Measurements from ENCODE around the gene LRRC8B. TPM values are rescaled to one million over a fixed set of nuclear protein-coding genes. Genes with fewer than 3 reads are reported as not detected.

Gene LRRC8B
- polyA plus RNA-seq, 1 donor (not counting 4 experiments of a cell fraction or from before 2014, with no cell fraction given) = 1.5 TPM

DNA sequence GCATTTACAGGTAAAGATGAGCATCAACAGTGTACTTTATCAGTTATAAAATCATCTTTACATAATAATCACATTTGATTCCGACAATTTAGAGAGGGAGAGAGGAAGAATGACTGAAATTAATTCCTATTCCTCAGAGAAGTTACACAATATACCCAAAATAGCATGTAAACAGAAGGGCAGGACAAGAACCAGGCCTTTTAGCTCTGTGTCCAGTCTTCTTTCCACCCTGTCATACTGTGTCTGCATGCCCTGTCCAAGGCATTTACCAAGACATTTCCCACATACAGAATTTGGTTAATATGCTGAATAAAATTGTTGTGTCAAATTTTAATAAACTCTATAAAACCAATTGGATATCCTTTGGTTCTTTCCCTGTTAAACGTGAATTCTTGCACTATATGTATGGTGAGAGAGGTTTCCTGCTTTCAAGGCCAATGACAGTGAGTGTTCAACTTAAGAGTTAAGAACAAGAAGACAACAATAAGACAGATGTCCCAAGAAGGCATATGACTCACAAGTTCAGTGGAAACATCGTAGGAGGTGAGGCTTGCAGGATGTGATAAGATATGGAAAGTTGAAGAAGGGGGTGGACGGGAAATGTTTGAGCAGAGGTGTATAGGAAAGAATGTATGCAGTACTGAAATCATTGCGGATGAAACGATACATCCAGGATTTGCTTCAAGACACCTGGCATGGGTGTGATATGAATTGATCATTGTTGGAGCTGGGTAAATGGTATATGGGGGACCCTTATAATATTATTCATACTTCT is 20.8 kb downstream of the LRRC8B start:
- no peaks in the 10 kb centered on the region for H3K9me3 ChIP-seq (ENCODE audit: control insufficient read depth, low read depth, low read length)
- H3K79me2 ChIP-seq (ENCODE audit: control insufficient read depth, insufficient read depth, low read length) = no peaks in the 10 kb centered on the region
- no peak overlapping the region for H3K4me3 ChIP-seq (ENCODE audit: control insufficient read depth in 2 of 3, extremely low read depth in 1 of 3, insufficient read depth in 2 of 3, low read depth in 1 of 3, low read length in 3 of 3)
- no peaks in the 10 kb centered on the region for H4K20me1 ChIP-seq (ENCODE audit: control insufficient read depth, extremely low read depth, insufficient read depth, low read length)
- H3K27ac ChIP-seq (ENCODE audit: control insufficient read depth, insufficient read depth, low read length) = no peak overlapping the region
- no peak overlapping the region for H3K4me2 ChIP-seq (ENCODE audit: control insufficient read depth, extremely low read depth, insufficient read depth, low read depth, low read length)
- H3K27me3 ChIP-seq (ENCODE audit: control insufficient read depth, extremely low read depth, insufficient read depth, low read length) = no peaks in the 10 kb centered on the region
- no peak for DNase-seq (ENCODE audit: low read depth, low spot score)
- H3K4me1 ChIP-seq (ENCODE audit: control insufficient read depth, extremely low read depth, insufficient read depth, low read length) = peaks cover 35% of the 10 kb centered on the region
- no peak overlapping the region for H2AFZ ChIP-seq (ENCODE audit: control insufficient read depth, low read length)
- H3K36me3 ChIP-seq (ENCODE audit: control insufficient read depth in 2 of 2, extremely low read depth in 1 of 2, insufficient read depth in 2 of 2, low read length in 2 of 2) = no peaks in the 10 kb centered on the region
- dilution Hi-C loops (cut with MboI; ENCODE audit: extremely low pct_ligation_motif_present, low sequenced_read_pairs) = no loop called here
- no peak overlapping the region for H3K9ac ChIP-seq (ENCODE audit: control insufficient read depth, extremely low read depth, insufficient read depth, low read length)
- FAIRE-seq = peak; percentile 17
- TF ChIP-seq, protein P1, sequence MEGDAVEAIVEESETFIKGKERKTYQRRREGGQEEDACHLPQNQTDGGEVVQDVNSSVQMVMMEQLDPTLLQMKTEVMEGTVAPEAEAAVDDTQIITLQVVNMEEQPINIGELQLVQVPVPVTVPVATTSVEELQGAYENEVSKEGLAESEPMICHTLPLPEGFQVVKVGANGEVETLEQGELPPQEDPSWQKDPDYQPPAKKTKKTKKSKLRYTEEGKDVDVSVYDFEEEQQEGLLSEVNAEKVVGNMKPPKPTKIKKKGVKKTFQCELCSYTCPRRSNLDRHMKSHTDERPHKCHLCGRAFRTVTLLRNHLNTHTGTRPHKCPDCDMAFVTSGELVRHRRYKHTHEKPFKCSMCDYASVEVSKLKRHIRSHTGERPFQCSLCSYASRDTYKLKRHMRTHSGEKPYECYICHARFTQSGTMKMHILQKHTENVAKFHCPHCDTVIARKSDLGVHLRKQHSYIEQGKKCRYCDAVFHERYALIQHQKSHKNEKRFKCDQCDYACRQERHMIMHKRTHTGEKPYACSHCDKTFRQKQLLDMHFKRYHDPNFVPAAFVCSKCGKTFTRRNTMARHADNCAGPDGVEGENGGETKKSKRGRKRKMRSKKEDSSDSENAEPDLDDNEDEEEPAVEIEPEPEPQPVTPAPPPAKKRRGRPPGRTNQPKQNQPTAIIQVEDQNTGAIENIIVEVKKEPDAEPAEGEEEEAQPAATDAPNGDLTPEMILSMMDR (optimal IDR thresholded peaks at IDR 0.05 in 1 of 3, IDR thresholded peaks at IDR 0.05 in 1 of 3, conservative IDR thresholded peaks at IDR 0.05 in 1 of 3; ENCODE audit: extremely low read depth in 1 of 3, insufficient read depth in 2 of 3, low read length in 3 of 3) = no peak
- TF ChIP-seq EZH2 (IDR thresholded peaks at IDR 0.05; ENCODE audit: low read length) = no peak
- no peaks in the 10 kb centered on the region for H3K9me1 ChIP-seq (ENCODE audit: control insufficient read depth, extremely low read depth, insufficient read depth, low read length)

DNA sequence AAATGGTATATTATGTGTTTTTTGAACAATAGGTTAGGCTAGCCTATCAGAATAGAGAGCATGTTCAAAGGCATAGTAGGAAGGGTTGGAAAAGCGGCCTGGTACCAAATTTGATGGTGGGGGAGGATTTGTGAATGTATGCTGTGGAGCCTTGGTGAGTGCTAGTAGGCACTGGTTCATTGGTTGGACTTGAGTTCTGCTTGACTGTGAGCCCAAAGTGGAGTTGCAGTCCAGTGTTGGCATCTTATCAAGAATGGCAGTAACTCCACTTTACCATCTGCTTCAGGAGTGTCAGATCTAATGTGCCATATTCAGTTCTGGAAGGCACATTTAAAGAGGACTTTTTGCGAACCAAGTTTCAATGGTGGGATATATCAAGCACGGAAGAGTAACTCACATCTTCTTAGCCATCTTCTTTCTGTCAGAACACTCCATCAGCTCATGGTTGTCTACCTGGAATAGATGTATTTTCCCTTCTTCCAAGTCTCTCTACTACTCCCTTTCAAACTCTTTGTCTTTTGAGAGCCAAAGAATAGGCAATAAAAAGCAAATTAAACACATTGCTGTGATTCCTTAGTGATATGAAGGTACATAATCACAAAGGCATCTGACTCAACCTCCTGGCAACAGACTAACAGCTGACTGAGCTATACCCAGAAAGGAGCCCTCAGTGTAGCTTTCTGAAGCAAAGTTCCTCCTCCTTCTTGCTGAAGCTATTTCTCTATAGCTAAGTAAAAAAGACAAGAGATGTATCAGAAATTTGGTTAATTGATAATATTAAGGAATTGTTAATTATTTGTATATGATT is 21.7 kb downstream of the LRRC8B start:
- H4K20me1 ChIP-seq (ENCODE audit: control insufficient read depth, extremely low read depth, insufficient read depth, low read length) = no peaks in the 10 kb centered on the region
- H3K27me3 ChIP-seq (ENCODE audit: control insufficient read depth, extremely low read depth, insufficient read depth, low read length) = no peaks in the 10 kb centered on the region
- no peaks in the 10 kb centered on the region for H3K36me3 ChIP-seq (ENCODE audit: control insufficient read depth in 2 of 2, extremely low read depth in 1 of 2, insufficient read depth in 2 of 2, low read length in 2 of 2)
- H3K4me3 ChIP-seq (ENCODE audit: control insufficient read depth in 2 of 3, extremely low read depth in 1 of 3, insufficient read depth in 2 of 3, low read depth in 1 of 3, low read length in 3 of 3) = no peak overlapping the region
- H2AFZ ChIP-seq (ENCODE audit: control insufficient read depth, low read length) = no peak overlapping the region
- H3K9ac ChIP-seq (ENCODE audit: control insufficient read depth, extremely low read depth, insufficient read depth, low read length) = no peak overlapping the region
- no peak for TF ChIP-seq EZH2 (IDR thresholded peaks at IDR 0.05; ENCODE audit: low read length)
- TF ChIP-seq, protein P1 (optimal IDR thresholded peaks at IDR 0.05 in 1 of 3, IDR thresholded peaks at IDR 0.05 in 1 of 3, conservative IDR thresholded peaks at IDR 0.05 in 1 of 3; ENCODE audit: extremely low read depth in 1 of 3, insufficient read depth in 2 of 3, low read length in 3 of 3) = no peak
- no peaks in the 10 kb centered on the region for H3K9me1 ChIP-seq (ENCODE audit: control insufficient read depth, extremely low read depth, insufficient read depth, low read length)
- H3K79me2 ChIP-seq (ENCODE audit: control insufficient read depth, insufficient read depth, low read length) = no peaks in the 10 kb centered on the region
- dilution Hi-C loops (cut with MboI; ENCODE audit: extremely low pct_ligation_motif_present, low sequenced_read_pairs) = no loop called here
- peak overlapping the region; percentile 18 for H3K4me2 ChIP-seq (ENCODE audit: control insufficient read depth, extremely low read depth, insufficient read depth, low read depth, low read length)
- H3K9me3 ChIP-seq (ENCODE audit: control insufficient read depth, low read depth, low read length) = no peaks in the 10 kb centered on the region
- H3K27ac ChIP-seq (ENCODE audit: control insufficient read depth, insufficient read depth, low read length) = peak overlapping the region; percentile 33
- FAIRE-seq (peak; percentile 63), DNase-seq (ENCODE audit: low read depth, low spot score) (no peak)
- H3K4me1 ChIP-seq (ENCODE audit: control insufficient read depth, extremely low read depth, insufficient read depth, low read length) = peaks cover 35% of the 10 kb centered on the region
